Ramos (cell line): ENCODE data around the gene EML2.
"Not testable (repeated sequence)": the region's sequence is repeated elsewhere in the genome, so short reads cannot be mapped to it uniquely, and the experiment has no call there.

ENCODE experiments used
- in situ Hi-C: fragments of 300-500 bp; cut with MboI; formaldehyde crosslinking; loops from one replicate; pipeline ENCODE4 v1.14.3; 2022; ENCODE audit warnings: low sequenced_read_pairs; ENCODE audit not compliant: unreplicated experiment

The EML2 gene

GRCh38 chr19:45621976-45622503, 17.2 kb downstream of the EML2 start:
- in situ Hi-C loops: no loop called here

- in situ Hi-C loops: no loop called here
Observed at GRCh38 chr19:45621389-45621788, 17.8 kb downstream of the EML2 start.

- in situ Hi-C loops: no loop called here
Observed at GRCh38 chr19:45616704-45617017, 22.5 kb downstream of the EML2 start.

GRCh38 chr19:45615795-45616703, 23.1 kb downstream of the EML2 start:
- in situ Hi-C loops: no loop called here

GRCh38 chr19:45615056-45615455, 24.1 kb downstream of the EML2 start:
- in situ Hi-C loops: not testable (repeated sequence)

GRCh38 chr19:45613926-45614725, 25.1 kb downstream of the EML2 start:
- in situ Hi-C loops: no loop called here

GRCh38 chr19:45608948-45609347, 30.2 kb downstream of the EML2 start:
- in situ Hi-C loops: no loop called here

GRCh38 chr19:45607071-45608029, 31.8 kb downstream of the EML2 start:
- in situ Hi-C loops: no loop called here

GRCh38 chr19:45601524-45602374, 37.4 kb downstream of the EML2 start, which contains the start of gene GPR4:
Gene GPR4 (minus strand): TSS chr19:45602212. CDS start chr19:45591866, 10,346 bp downstream.
- in situ Hi-C loops: no loop called here

- in situ Hi-C loops: no loop called here
Observed at GRCh38 chr19:45601115-45601514, 38.1 kb downstream of the EML2 start.

GRCh38 chr19:45600340-45600885, 38.8 kb downstream of the EML2 start:
- in situ Hi-C loops: no loop called here

GRCh38 chr19:45599286-45599685, 39.9 kb downstream of the EML2 start:
- in situ Hi-C loops: no loop called here

- in situ Hi-C loops: no loop called here
Observed at GRCh38 chr19:45598267-45599001, 40.8 kb downstream of the EML2 start.

GRCh38 chr19:45597425-45598111, 41.6 kb downstream of the EML2 start:
- in situ Hi-C loops: no loop called here

GRCh38 chr19:45595814-45596213, 43.4 kb downstream of the EML2 start:
- in situ Hi-C loops: no loop called here

GRCh38 chr19:45593520-45593919, 45.7 kb downstream of the EML2 start:
- in situ Hi-C loops: no loop called here

- in situ Hi-C loops: no loop called here
Observed at GRCh38 chr19:45592366-45592765, 46.8 kb downstream of the EML2 start.

GRCh38 chr19:45591638-45592005, 47.6 kb downstream of the EML2 start:
- in situ Hi-C loops: no loop called here
